ENCODE data around the gene PLXDC2. TPM values are rescaled to one million over a fixed set of nuclear protein-coding genes. Genes with fewer than 3 reads are reported as not detected.

PLXDC2 gene
- total RNA-seq, 2 experiments from 2014 or later = not detected

GRCh38 chr10:19929506-19930140 is 113.4 kb downstream of the PLXDC2 start:
- ATAC-seq = no peak
- TF ChIP-seq CTCF (IDR thresholded peaks at IDR 0.05) = no peak
- Mint-ChIP-seq H3K27me3 (no peaks in the 10 kb centered on the region), H3K4me3 (no peak overlapping the region), H3K4me1 (ENCODE audit: low read depth) (no peaks in the 10 kb centered on the region), H3K9me3 (peaks cover 3% of the 10 kb centered on the region), H3K27ac (no peak overlapping the region), H3K36me3 (ENCODE audit: low read depth) (no peaks in the 10 kb centered on the region)
- intact Hi-C loops (cut with micrococcal nuclease) = no loop called here
- ChIA-PET CTCF (no interaction called here), POLR2A (no interaction called here)
- DNase-seq = no peak

GRCh38 chr10:19930936-19931893 is 115.0 kb downstream of the PLXDC2 start:
- Mint-ChIP-seq H3K36me3 (ENCODE audit: low read depth) (no peaks in the 10 kb centered on the region), H3K4me1 (ENCODE audit: low read depth) (no peaks in the 10 kb centered on the region), H3K27me3 (no peaks in the 10 kb centered on the region), H3K9me3 (peaks cover 3% of the 10 kb centered on the region), H3K4me3 (no peak overlapping the region), H3K27ac (no peak overlapping the region)
- intact Hi-C loops (cut with micrococcal nuclease) = no loop called here
- no peak for ATAC-seq
- ChIA-PET CTCF (no interaction called here), POLR2A (interaction anchor here (0.7 kb wide), 1 partner anchor 30 kb away, joined by 4 read pairs; no protein-coding TSS in a partner anchor)
- no peak for TF ChIP-seq CTCF (IDR thresholded peaks at IDR 0.05)
- DNase-seq = no peak

GRCh38 chr10:19931894-19932590 is 115.8 kb downstream of the PLXDC2 start:
- no peak overlapping the region for H3K4me3 Mint-ChIP-seq
- H3K36me3 Mint-ChIP-seq (ENCODE audit: low read depth) = no peaks in the 10 kb centered on the region
- no peaks in the 10 kb centered on the region for H3K27me3 Mint-ChIP-seq
- no peak for TF ChIP-seq CTCF (IDR thresholded peaks at IDR 0.05)
- peaks cover 3% of the 10 kb centered on the region for H3K9me3 Mint-ChIP-seq
- no peak for ATAC-seq
- intact Hi-C loops (cut with micrococcal nuclease) = no loop called here
- no peak for DNase-seq
- no peak overlapping the region for H3K27ac Mint-ChIP-seq
- ChIA-PET POLR2A (no interaction called here), CTCF (no interaction called here)
- H3K4me1 Mint-ChIP-seq (ENCODE audit: low read depth) = no peaks in the 10 kb centered on the region

GRCh38 chr10:19932806-19933371 is 116.7 kb downstream of the PLXDC2 start:
- no peak for TF ChIP-seq CTCF (IDR thresholded peaks at IDR 0.05)
- Mint-ChIP-seq H3K27ac (no peak overlapping the region), H3K4me3 (no peak overlapping the region), H3K36me3 (ENCODE audit: low read depth) (no peaks in the 10 kb centered on the region), H3K4me1 (ENCODE audit: low read depth) (no peaks in the 10 kb centered on the region), H3K27me3 (no peaks in the 10 kb centered on the region), H3K9me3 (peaks cover 3% of the 10 kb centered on the region)
- no peak for ATAC-seq
- CTCF ChIA-PET = no interaction called here
- intact Hi-C loops (cut with micrococcal nuclease) = no loop called here
- DNase-seq = no peak
- POLR2A ChIA-PET = no interaction called here
